ENCODE results near the gene IL1RAPL2.
"Not testable (repeated sequence)": the region's sequence is repeated elsewhere in the genome, so short reads cannot be mapped to it uniquely, and the experiment has no call there.

Gene IL1RAPL2

GRCh38 chrX:104565791-104566680 lies at the start of gene IL1RAPL2:
TSS of gene IL1RAPL2 (plus strand) at chrX:104566199.
- no peak for DNase-seq

- DNase-seq = no peak
Measured at GRCh38 chrX:104522386-104522785, 43.6 kb upstream of the IL1RAPL2 start.

- no peak for DNase-seq
Measured at GRCh38 chrX:104523858-104524257, 42.1 kb upstream of the IL1RAPL2 start.

- DNase-seq = no peak
Measured at GRCh38 chrX:104539081-104539480, 26.9 kb upstream of the IL1RAPL2 start.

- DNase-seq = not testable (repeated sequence)
Measured at GRCh38 chrX:104542447-104542846, 23.6 kb upstream of the IL1RAPL2 start.

- no peak for DNase-seq
Measured at GRCh38 chrX:104564335-104564734, 1.7 kb upstream of the IL1RAPL2 start.

GRCh38 chrX:104564921-104565703 lies 887 bp upstream of the IL1RAPL2 start:
- no peak for DNase-seq

GRCh38 chrX:104566681-104567501 lies 892 bp downstream of the IL1RAPL2 start:
- no peak for DNase-seq

- DNase-seq = no peak
Measured at GRCh38 chrX:104567506-104567905, 1.5 kb downstream of the IL1RAPL2 start.

GRCh38 chrX:104568304-104568915 lies 2.4 kb downstream of the IL1RAPL2 start:
- DNase-seq = no peak

GRCh38 chrX:104618106-104618895 lies 52.3 kb downstream of the IL1RAPL2 start:
- no peak for DNase-seq

GRCh38 chrX:104621781-104622180 lies 55.8 kb downstream of the IL1RAPL2 start:
- no peak for DNase-seq

GRCh38 chrX:104641176-104641575 lies 75.2 kb downstream of the IL1RAPL2 start:
- no peak for DNase-seq

GRCh38 chrX:104647084-104647483 lies 81.1 kb downstream of the IL1RAPL2 start:
- DNase-seq = no peak

- DNase-seq = no peak
Measured at GRCh38 chrX:104659005-104659744, 93.2 kb downstream of the IL1RAPL2 start.

GRCh38 chrX:104660092-104660491 lies 94.1 kb downstream of the IL1RAPL2 start:
- DNase-seq = no peak

- no peak for DNase-seq
Measured at GRCh38 chrX:104662694-104663093, 96.7 kb downstream of the IL1RAPL2 start.

GRCh38 chrX:104665691-104666090 lies 99.7 kb downstream of the IL1RAPL2 start:
- no peak for DNase-seq

- no peak for DNase-seq
Measured at GRCh38 chrX:104668550-104668949, 102.6 kb downstream of the IL1RAPL2 start.

- no peak for DNase-seq
Measured at GRCh38 chrX:104669063-104669462, 103.1 kb downstream of the IL1RAPL2 start.

- DNase-seq = no peak
Measured at GRCh38 chrX:104670051-104670450, 104.1 kb downstream of the IL1RAPL2 start.

Data from NK-92 treated with Interleukin-12 subunit alpha and Interleukin-12 subunit beta, amount 100 ng/mL, for 24 hours (cell line).